ENCODE data around the gene SERPINA4.

- no peak for TF ChIP-seq POLR2AphosphoS5 (IDR thresholded peaks at IDR 0.05; ENCODE audit: low read depth, low read length)
- TF ChIP-seq REST (IDR thresholded peaks at IDR 0.05; ENCODE audit: insufficient read depth in 1 of 2, low read depth in 2 of 2, low read length in 2 of 2): no peak
- TF ChIP-seq SIN3A (IDR thresholded peaks at IDR 0.05; ENCODE audit: borderline replicate concordance, insufficient read depth, low read length): no peak
- TF ChIP-seq TAF1 (IDR thresholded peaks at IDR 0.05; ENCODE audit: borderline replicate concordance, insufficient read depth, low read length): no peak
- TF ChIP-seq FOXP2 (optimal IDR thresholded peaks at IDR 0.05; ENCODE audit: borderline replicate concordance, extremely low read depth, extremely low read length, insufficient read depth): no peak
These were observed 30.6 kb downstream of the SERPINA4 start for GRCh38 chr14:94591871-94592270.

All from PFSK-1 (cell line).